22Rv1 (cell line): ENCODE measurements around the gene UBE2K.

Experiments used
- H3K27ac ChIP-seq: fragments of 450-650 bp; 2 replicates; pipeline ENCODE4 v1.5.1; 2017
- CTCF ChIP-seq: fragments of 450-650 bp; IDR thresholded peaks from 2 replicates; pipeline ENCODE4 v1.5.1; 2017; ENCODE audit warnings: mild to moderate bottlenecking
- ZFX ChIP-seq: fragments of 450-650 bp; IDR thresholded peaks from 2 replicates; pipeline ENCODE4 v1.6.1; 2017; ENCODE audit warnings: antibody characterized with exemption, borderline replicate concordance

Gene UBE2K

GRCh38 chr4:39825741-39826231, 127.8 kb downstream of the UBE2K start:
- H3K27ac ChIP-seq = no peak overlapping the region
- TF ChIP-seq ZFX (no peak), CTCF (no peak)
